ENCODE measurements around the gene BBS9.

The BBS9 gene

DNA sequence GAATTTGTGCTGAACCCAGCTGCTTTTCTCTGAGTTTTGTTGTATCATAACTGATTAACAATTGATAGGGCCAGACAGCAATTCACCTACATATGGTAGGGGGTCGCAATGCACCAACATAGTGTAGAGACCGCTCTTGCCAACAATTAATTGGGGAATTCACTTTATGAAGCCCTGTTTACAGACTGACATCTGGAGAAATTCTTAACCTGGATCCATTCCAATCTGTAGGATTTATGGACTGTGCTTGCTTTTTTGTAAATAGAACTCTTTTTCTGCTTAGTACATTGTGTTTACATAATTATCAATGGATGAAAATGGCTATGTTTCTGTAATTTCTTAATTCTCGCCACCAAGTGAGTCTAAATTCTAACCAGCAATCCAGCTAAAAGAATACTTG lies 464.2 kb downstream of the BBS9 start:
- no peak overlapping the region for H3K9ac ChIP-seq (ENCODE audit: low read length in 2 of 2)
- H3K9me3 ChIP-seq (ENCODE audit: control insufficient read depth in 2 of 2, low read length in 2 of 2), result no peaks in the 10 kb centered on the region
- peaks cover 2% of the 10 kb centered on the region for H3K4me1 ChIP-seq (ENCODE audit: control insufficient read depth, insufficient read depth, low read length)
- no peak overlapping the region for H3K4me3 ChIP-seq (ENCODE audit: low read length in 2 of 2)
- H3K36me3 ChIP-seq (ENCODE audit: control insufficient read depth in 2 of 2, insufficient read depth in 2 of 2, low read length in 2 of 2), result no peaks in the 10 kb centered on the region
- H3K27me3 ChIP-seq (ENCODE audit: control insufficient read depth in 1 of 2, insufficient read depth in 2 of 2, low read length in 2 of 2), result no peaks in the 10 kb centered on the region
- no peak overlapping the region for H3K27ac ChIP-seq (ENCODE audit: low read length)

GRCh38 chr7:33596686-33597085 lies 467.3 kb downstream of the BBS9 start:
- H3K36me3 ChIP-seq (ENCODE audit: control insufficient read depth in 2 of 2, insufficient read depth in 2 of 2, low read length in 2 of 2), result no peaks in the 10 kb centered on the region
- H3K9me3 ChIP-seq (ENCODE audit: control insufficient read depth in 2 of 2, low read length in 2 of 2), result no peaks in the 10 kb centered on the region
- H3K9ac ChIP-seq (ENCODE audit: low read length in 2 of 2), result no peak overlapping the region
- H3K4me1 ChIP-seq (ENCODE audit: control insufficient read depth, insufficient read depth, low read length), result peaks cover 2% of the 10 kb centered on the region
- no peak overlapping the region for H3K4me3 ChIP-seq (ENCODE audit: low read length in 2 of 2)
- H3K27ac ChIP-seq (ENCODE audit: low read length), result no peak overlapping the region
- no peaks in the 10 kb centered on the region for H3K27me3 ChIP-seq (ENCODE audit: control insufficient read depth in 1 of 2, insufficient read depth in 2 of 2, low read length in 2 of 2)

DNA sequence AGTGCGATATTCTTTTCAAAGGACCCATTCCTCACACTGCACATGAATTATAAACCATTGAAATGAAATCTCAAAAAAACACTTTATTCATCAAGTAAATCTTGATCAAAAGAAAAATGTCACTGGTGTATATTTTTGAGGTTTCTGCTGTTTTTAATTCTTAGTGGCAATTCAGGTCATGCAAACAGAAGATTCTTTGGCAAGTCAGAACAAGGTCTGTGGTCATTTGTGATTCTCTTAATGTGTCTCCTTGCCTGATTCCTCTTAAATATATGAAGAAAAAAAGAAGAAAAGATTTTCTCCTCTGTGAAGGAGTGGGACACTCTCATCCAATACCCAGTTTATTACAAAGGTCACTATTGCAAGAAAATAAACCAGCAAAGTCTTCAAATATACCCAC lies 467.8 kb downstream of the BBS9 start:
- H3K27ac ChIP-seq (ENCODE audit: low read length), result no peak overlapping the region
- no peak overlapping the region for H3K9ac ChIP-seq (ENCODE audit: low read length in 2 of 2)
- no peaks in the 10 kb centered on the region for H3K9me3 ChIP-seq (ENCODE audit: control insufficient read depth in 2 of 2, low read length in 2 of 2)
- no peaks in the 10 kb centered on the region for H3K27me3 ChIP-seq (ENCODE audit: control insufficient read depth in 1 of 2, insufficient read depth in 2 of 2, low read length in 2 of 2)
- H3K36me3 ChIP-seq (ENCODE audit: control insufficient read depth in 2 of 2, insufficient read depth in 2 of 2, low read length in 2 of 2), result no peaks in the 10 kb centered on the region
- peaks cover 2% of the 10 kb centered on the region for H3K4me1 ChIP-seq (ENCODE audit: control insufficient read depth, insufficient read depth, low read length)
- no peak overlapping the region for H3K4me3 ChIP-seq (ENCODE audit: low read length in 2 of 2)

- Histone ChIP-seq H3K36me3 (ENCODE audit: control insufficient read depth in 2 of 2, insufficient read depth in 2 of 2, low read length in 2 of 2) (no peaks in the 10 kb centered on the region), H3K4me1 (ENCODE audit: control insufficient read depth, insufficient read depth, low read length) (peaks cover 2% of the 10 kb centered on the region), H3K9ac (ENCODE audit: low read length in 2 of 2) (no peak overlapping the region), H3K27me3 (ENCODE audit: control insufficient read depth in 1 of 2, insufficient read depth in 2 of 2, low read length in 2 of 2) (no peaks in the 10 kb centered on the region), H3K4me3 (ENCODE audit: low read length in 2 of 2) (no peak overlapping the region), H3K9me3 (ENCODE audit: control insufficient read depth in 2 of 2, low read length in 2 of 2) (no peaks in the 10 kb centered on the region), H3K27ac (ENCODE audit: low read length) (no peak overlapping the region)
Observed at GRCh38 chr7:33601101-33601500, 471.7 kb downstream of the BBS9 start.

DNA sequence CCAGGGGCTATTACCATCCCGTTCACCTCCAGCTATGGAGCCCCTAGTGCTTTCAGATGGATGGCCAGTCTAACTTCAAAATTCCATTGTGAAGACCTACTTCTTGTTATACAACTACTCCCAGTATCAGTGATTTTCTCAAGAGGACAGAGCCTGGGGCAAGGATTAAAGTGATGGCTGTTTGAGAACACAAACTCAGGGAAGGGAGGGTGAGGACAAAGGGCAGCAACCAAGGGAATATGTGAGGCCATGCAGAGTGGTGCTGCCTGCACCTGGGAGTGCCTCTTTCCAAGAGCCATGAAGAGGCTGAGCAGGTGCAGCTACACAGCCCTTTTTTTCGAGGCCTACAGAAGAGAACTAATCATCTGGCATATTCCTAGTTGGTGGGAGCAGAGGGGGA lies 472.5 kb downstream of the BBS9 start:
- Histone ChIP-seq H3K4me3 (ENCODE audit: low read length in 2 of 2) (no peak overlapping the region), H3K36me3 (ENCODE audit: control insufficient read depth in 2 of 2, insufficient read depth in 2 of 2, low read length in 2 of 2) (no peaks in the 10 kb centered on the region), H3K27me3 (ENCODE audit: control insufficient read depth in 1 of 2, insufficient read depth in 2 of 2, low read length in 2 of 2) (no peaks in the 10 kb centered on the region), H3K9ac (ENCODE audit: low read length in 2 of 2) (no peak overlapping the region), H3K9me3 (ENCODE audit: control insufficient read depth in 2 of 2, low read length in 2 of 2) (no peaks in the 10 kb centered on the region), H3K27ac (ENCODE audit: low read length) (no peak overlapping the region), H3K4me1 (ENCODE audit: control insufficient read depth, insufficient read depth, low read length) (peaks cover 2% of the 10 kb centered on the region)

DNA sequence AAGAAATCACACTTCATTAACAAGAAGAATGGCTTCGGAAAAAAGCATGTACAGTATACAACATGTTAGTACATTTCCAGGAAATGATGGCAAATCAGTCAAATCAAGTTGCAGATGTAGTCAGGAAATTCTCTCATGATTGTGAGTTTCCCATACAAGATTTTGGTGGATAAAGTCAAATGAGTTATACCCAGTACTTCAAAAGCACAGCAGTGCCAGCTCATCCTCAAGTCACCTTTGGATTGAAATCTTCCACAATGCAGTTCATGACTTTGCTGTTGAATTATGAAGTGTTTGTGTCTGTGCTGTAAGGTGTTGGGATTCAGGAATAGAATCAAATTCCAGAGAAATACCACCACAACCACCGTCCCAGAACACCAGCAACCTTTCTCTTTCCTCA lies 474.7 kb downstream of the BBS9 start:
- H3K27ac ChIP-seq (ENCODE audit: low read length), result no peak overlapping the region

DNA sequence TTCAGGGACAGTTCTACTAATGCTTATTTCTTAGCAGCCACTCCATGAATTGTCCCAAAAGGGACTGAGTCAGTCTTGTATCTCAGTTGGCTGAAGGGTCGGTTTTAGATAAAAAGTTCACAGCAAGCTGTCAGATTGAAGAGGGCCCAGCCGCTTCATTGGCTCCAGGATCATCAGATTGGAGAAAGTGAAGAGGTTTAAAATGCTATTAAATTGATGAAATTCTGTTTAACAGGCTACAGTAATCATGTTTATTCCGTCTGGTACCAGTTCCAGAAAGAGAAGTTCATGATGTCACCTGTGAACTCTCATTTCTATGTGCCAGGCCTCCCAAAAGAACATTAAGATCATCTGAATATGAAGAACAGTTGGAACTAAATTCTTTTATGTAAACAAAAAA lies 481.6 kb downstream of the BBS9 start:
- H3K36me3 ChIP-seq (ENCODE audit: control insufficient read depth in 2 of 2, insufficient read depth in 2 of 2, low read length in 2 of 2), result no peaks in the 10 kb centered on the region
- H3K9me3 ChIP-seq (ENCODE audit: control insufficient read depth in 2 of 2, low read length in 2 of 2), result no peaks in the 10 kb centered on the region
- no peak overlapping the region for H3K9ac ChIP-seq (ENCODE audit: low read length in 2 of 2)
- no peak overlapping the region for H3K4me3 ChIP-seq (ENCODE audit: low read length in 2 of 2)
- no peak overlapping the region for H3K27ac ChIP-seq (ENCODE audit: low read length)
- H3K4me1 ChIP-seq (ENCODE audit: control insufficient read depth, insufficient read depth, low read length), result peaks cover 6% of the 10 kb centered on the region
- no peaks in the 10 kb centered on the region for H3K27me3 ChIP-seq (ENCODE audit: control insufficient read depth in 1 of 2, insufficient read depth in 2 of 2, low read length in 2 of 2)

More for the DNA sequence above, 474.7 kb downstream of the BBS9 start:
- no peak overlapping the region for H3K4me3 ChIP-seq (ENCODE audit: low read length in 2 of 2)
- no peak overlapping the region for H3K9ac ChIP-seq (ENCODE audit: low read length in 2 of 2)
- no peaks in the 10 kb centered on the region for H3K4me1 ChIP-seq (ENCODE audit: control insufficient read depth, insufficient read depth, low read length)
- H3K36me3 ChIP-seq (ENCODE audit: control insufficient read depth in 2 of 2, insufficient read depth in 2 of 2, low read length in 2 of 2), result no peaks in the 10 kb centered on the region
- H3K9me3 ChIP-seq (ENCODE audit: control insufficient read depth in 2 of 2, low read length in 2 of 2), result no peaks in the 10 kb centered on the region
- no peaks in the 10 kb centered on the region for H3K27me3 ChIP-seq (ENCODE audit: control insufficient read depth in 1 of 2, insufficient read depth in 2 of 2, low read length in 2 of 2)

DNA sequence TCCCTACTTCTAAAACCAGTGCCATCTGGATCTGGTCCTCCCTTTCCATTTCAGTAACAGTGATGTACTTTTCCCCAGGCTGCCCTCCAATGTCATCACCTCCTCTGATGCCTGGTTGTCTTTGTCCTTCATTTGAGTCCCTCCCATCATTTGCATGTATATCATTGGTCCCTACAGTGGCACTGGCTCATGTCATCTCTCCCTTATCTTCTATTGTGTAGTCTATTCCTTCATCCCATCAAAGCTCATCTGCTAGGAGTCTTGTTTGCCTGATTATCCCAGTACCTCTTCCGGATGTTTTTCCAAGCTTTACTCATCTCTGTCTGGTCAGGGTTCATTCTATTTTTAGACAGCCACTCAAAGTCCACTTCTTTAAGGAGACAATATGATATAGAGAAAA lies 483.1 kb downstream of the BBS9 start:
- Histone ChIP-seq H3K27ac (ENCODE audit: low read length) (no peak overlapping the region), H3K9me3 (ENCODE audit: control insufficient read depth in 2 of 2, low read length in 2 of 2) (no peaks in the 10 kb centered on the region), H3K4me3 (ENCODE audit: low read length in 2 of 2) (no peak overlapping the region), H3K36me3 (ENCODE audit: control insufficient read depth in 2 of 2, insufficient read depth in 2 of 2, low read length in 2 of 2) (no peaks in the 10 kb centered on the region), H3K4me1 (ENCODE audit: control insufficient read depth, insufficient read depth, low read length) (peaks cover 6% of the 10 kb centered on the region), H3K27me3 (ENCODE audit: control insufficient read depth in 1 of 2, insufficient read depth in 2 of 2, low read length in 2 of 2) (no peaks in the 10 kb centered on the region), H3K9ac (ENCODE audit: low read length in 2 of 2) (no peak overlapping the region)

DNA sequence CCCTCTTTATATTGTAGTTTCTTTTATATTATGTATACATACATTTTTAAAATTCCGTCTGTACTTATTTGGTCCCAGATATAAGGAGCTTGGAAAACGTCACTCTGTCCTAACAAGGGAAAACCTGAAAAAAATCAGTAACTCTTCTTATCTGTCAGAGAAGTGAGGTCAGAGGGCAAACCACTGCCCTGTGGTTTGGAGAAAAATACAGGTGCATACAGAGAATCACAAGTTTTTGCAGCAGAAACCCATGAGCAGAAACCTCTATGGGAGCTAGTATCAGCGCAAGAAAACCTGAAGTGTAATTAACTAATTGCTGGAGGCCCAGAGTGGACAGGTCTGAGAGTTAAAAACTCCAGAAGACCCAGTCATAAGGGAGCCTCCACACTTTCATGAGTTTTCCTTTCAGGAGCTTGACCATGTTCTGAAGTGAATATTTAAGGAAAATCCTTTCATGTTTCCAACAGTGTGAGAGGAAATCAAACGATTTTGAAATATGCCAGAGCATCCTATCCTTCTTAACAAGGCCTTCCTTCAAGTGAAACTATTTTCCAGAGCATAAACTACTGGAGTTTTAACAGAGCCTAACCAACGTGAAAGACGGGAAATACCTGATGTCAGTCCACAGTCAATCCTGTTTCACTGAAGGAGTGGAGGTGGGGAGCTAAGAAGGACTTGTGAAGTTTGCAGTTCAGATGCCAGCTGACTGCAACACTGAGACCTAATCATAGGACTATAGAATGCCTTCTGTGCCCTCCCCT lies 485.2 kb downstream of the BBS9 start:
- H3K27ac ChIP-seq (ENCODE audit: low read length), result peak overlapping the region; percentile 46

DNA sequence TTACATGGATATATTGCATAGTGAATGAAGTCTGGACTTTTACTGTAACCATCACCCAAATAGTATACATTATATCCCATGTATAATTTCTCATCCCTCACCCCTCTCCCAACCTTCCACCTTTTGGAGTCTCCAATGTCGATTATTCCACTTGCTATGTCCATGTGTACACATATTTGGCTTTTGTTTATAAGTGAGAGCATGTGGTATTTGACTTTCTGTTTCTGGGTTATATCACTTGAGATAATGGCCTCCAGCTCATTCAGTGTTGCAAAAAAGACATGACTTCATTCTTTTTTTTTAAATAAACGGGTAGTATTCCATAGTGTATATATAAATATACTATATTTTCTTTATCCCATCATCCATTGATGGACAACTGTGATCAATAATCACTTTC lies 487.4 kb downstream of the BBS9 start:
- H3K27me3 ChIP-seq (ENCODE audit: control insufficient read depth in 1 of 2, insufficient read depth in 2 of 2, low read length in 2 of 2), result no peaks in the 10 kb centered on the region
- peaks cover 6% of the 10 kb centered on the region for H3K4me1 ChIP-seq (ENCODE audit: control insufficient read depth, insufficient read depth, low read length)
- H3K27ac ChIP-seq (ENCODE audit: low read length), result no peak overlapping the region
- no peaks in the 10 kb centered on the region for H3K36me3 ChIP-seq (ENCODE audit: control insufficient read depth in 2 of 2, insufficient read depth in 2 of 2, low read length in 2 of 2)
- H3K9me3 ChIP-seq (ENCODE audit: control insufficient read depth in 2 of 2, low read length in 2 of 2), result no peaks in the 10 kb centered on the region
- no peak overlapping the region for H3K4me3 ChIP-seq (ENCODE audit: low read length in 2 of 2)
- no peak overlapping the region for H3K9ac ChIP-seq (ENCODE audit: low read length in 2 of 2)

More for the DNA sequence above, 485.2 kb downstream of the BBS9 start:
- H3K9me3 ChIP-seq (ENCODE audit: control insufficient read depth in 2 of 2, low read length in 2 of 2), result no peaks in the 10 kb centered on the region
- H3K4me1 ChIP-seq (ENCODE audit: control insufficient read depth, insufficient read depth, low read length), result peaks cover 6% of the 10 kb centered on the region
- no peaks in the 10 kb centered on the region for H3K27me3 ChIP-seq (ENCODE audit: control insufficient read depth in 1 of 2, insufficient read depth in 2 of 2, low read length in 2 of 2)
- no peak overlapping the region for H3K4me3 ChIP-seq (ENCODE audit: low read length in 2 of 2)
- no peaks in the 10 kb centered on the region for H3K36me3 ChIP-seq (ENCODE audit: control insufficient read depth in 2 of 2, insufficient read depth in 2 of 2, low read length in 2 of 2)
- no peak overlapping the region for H3K9ac ChIP-seq (ENCODE audit: low read length in 2 of 2)

DNA sequence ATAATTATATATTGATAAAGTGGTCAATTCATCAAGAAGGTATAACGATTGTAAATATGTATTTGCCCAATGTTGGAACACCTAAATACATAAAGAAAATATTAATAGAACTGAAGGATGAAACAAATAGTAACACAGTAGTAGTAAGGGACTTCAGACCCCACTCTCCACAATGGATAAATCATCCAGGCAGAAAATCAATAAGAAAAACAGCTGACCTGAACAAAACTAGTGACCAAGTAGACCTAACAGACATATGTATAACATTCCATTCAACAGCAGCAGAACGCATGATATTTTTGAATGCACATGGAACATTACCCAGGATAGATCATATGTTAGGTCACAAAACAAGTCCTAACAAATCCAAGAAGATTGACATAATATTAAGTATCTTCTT lies 489.9 kb downstream of the BBS9 start:
- no peaks in the 10 kb centered on the region for H3K36me3 ChIP-seq (ENCODE audit: control insufficient read depth in 2 of 2, insufficient read depth in 2 of 2, low read length in 2 of 2)
- H3K27ac ChIP-seq (ENCODE audit: low read length), result no peak overlapping the region
- H3K9me3 ChIP-seq (ENCODE audit: control insufficient read depth in 2 of 2, low read length in 2 of 2), result no peaks in the 10 kb centered on the region
- H3K27me3 ChIP-seq (ENCODE audit: control insufficient read depth in 1 of 2, insufficient read depth in 2 of 2, low read length in 2 of 2), result no peaks in the 10 kb centered on the region
- no peak overlapping the region for H3K4me3 ChIP-seq (ENCODE audit: low read length in 2 of 2)
- H3K9ac ChIP-seq (ENCODE audit: low read length in 2 of 2), result no peak overlapping the region
- peaks cover 6% of the 10 kb centered on the region for H3K4me1 ChIP-seq (ENCODE audit: control insufficient read depth, insufficient read depth, low read length)

Measured in stomach smooth muscle (tissue), 2 donors.